HEK293 (cell line): Measurements from ENCODE around the gene ARHGAP4.

ENCODE experiments used
- CTCF ChIA-PET: fragments of 350-600 bp; formaldehyde crosslinking; extraction: SDS; loops from one replicate; lab custom pipeline; 2021; ENCODE audit warnings: antibody characterized with exemption; lab: Yijun Ruan, JAX
- POLR2A ChIA-PET: fragments of 300-600 bp; formaldehyde crosslinking; extraction: SDS; loops from one replicate; lab custom pipeline; 2020; ENCODE audit warnings: antibody characterized with exemption, inconsistent platforms; lab: Yijun Ruan, JAX
- H3K27ac ChIP-seq: fragments of 200-500 bp; sonication (Bioruptor generic); 2 replicates; pipeline ENCODE4 v1.5.1; 2014; ENCODE audit warnings: low read depth, low read length, control low read depth, inconsistent platforms; ENCODE audit errors: extremely low read depth
- H3K36me3 ChIP-seq, 2 experiments: fragments of 200-500 bp in 1 of 2; sonication (Bioruptor generic) in 1 of 2; 1 replicate in 1 of 2; 2 replicates in 1 of 2; pipeline ENCODE4 v1.5.1; 2014 to 2017; ENCODE audit warnings: inconsistent platforms in 2 of 2, low read length in 2 of 2; ENCODE audit not compliant: control insufficient read depth in 2 of 2, insufficient read depth in 1 of 2
- H3K4me1 ChIP-seq: fragments of 200-500 bp; sonication (Bioruptor generic); 2 replicates; pipeline ENCODE4 v1.5.1; 2014; ENCODE audit warnings: mild to moderate bottlenecking, low read length, inconsistent platforms; ENCODE audit not compliant: control insufficient read depth, insufficient read depth
- H3K4me3 ChIP-seq: 2 replicates; pipeline ENCODE4 v1.5.1; 2011; ENCODE audit warnings: low read depth, mild to moderate bottlenecking, control low read depth, low read length, moderate library complexity
- H3K9me3 ChIP-seq: fragments of 200-500 bp; sonication (Bioruptor generic); 2 replicates; pipeline ENCODE4 v1.5.1; 2014; ENCODE audit warnings: low read depth, low read length, inconsistent platforms; ENCODE audit not compliant: control insufficient read depth, insufficient read depth
- EGR2 ChIP-seq: fragments of 450-650 bp; formaldehyde crosslinking; IDR thresholded peaks from 2 replicates; pipeline ENCODE4 v1.5.1; 2016; ENCODE audit warnings: low read depth, missing biosample characterization, missing genetic modification characterization
- GLIS1 ChIP-seq: fragments of 450-650 bp; formaldehyde crosslinking; IDR thresholded peaks from 2 replicates; pipeline ENCODE4 v1.5.1; 2016; ENCODE audit warnings: missing biosample characterization, missing genetic modification characterization
- GLIS2 ChIP-seq: fragments of 450-650 bp; formaldehyde crosslinking; IDR thresholded peaks from 2 replicates; pipeline ENCODE4 v1.5.1; 2016; ENCODE audit warnings: missing biosample characterization, missing genetic modification characterization
- KLF1 ChIP-seq: fragments of 450-650 bp; formaldehyde crosslinking; IDR thresholded peaks from 2 replicates; pipeline ENCODE4 v1.5.1; 2016; ENCODE audit warnings: missing biosample characterization, missing genetic modification characterization
- KLF7 ChIP-seq: fragments of 450-650 bp; formaldehyde crosslinking; IDR thresholded peaks from 2 replicates; pipeline ENCODE4 v1.5.1; 2016; ENCODE audit warnings: missing biosample characterization, missing genetic modification characterization, borderline replicate concordance
- KLF8 ChIP-seq: fragments of 450-650 bp; formaldehyde crosslinking; IDR thresholded peaks from 2 replicates; pipeline ENCODE4 v1.5.1; 2016; ENCODE audit warnings: missing biosample characterization, missing genetic modification characterization
- KLF9 ChIP-seq: fragments of 450-650 bp; formaldehyde crosslinking; IDR thresholded peaks from 2 replicates; pipeline ENCODE4 v1.5.1; 2016; ENCODE audit warnings: missing biosample characterization, missing genetic modification characterization, low read depth
- MYNN ChIP-seq: fragments of 450-650 bp; formaldehyde crosslinking; IDR thresholded peaks from 2 replicates; pipeline ENCODE4 v1.5.1; 2016; ENCODE audit warnings: missing biosample characterization, missing genetic modification characterization, borderline replicate concordance
- PRDM1 ChIP-seq: fragments of 450-650 bp; formaldehyde crosslinking; IDR thresholded peaks from 2 replicates; pipeline ENCODE4; 2016; ENCODE audit warnings: missing biosample characterization, missing genetic modification characterization
- SP3 ChIP-seq: fragments of 450-650 bp; formaldehyde crosslinking; IDR thresholded peaks from 2 replicates; pipeline ENCODE4 v1.5.1; 2016; ENCODE audit warnings: missing biosample characterization, missing genetic modification characterization
- ZBTB10 ChIP-seq: fragments of 450-650 bp; formaldehyde crosslinking; IDR thresholded peaks from 2 replicates; pipeline ENCODE4 v1.5.1; 2016; ENCODE audit warnings: missing biosample characterization, missing genetic modification characterization
- ZBTB17 ChIP-seq: fragments of 450-650 bp; formaldehyde crosslinking; IDR thresholded peaks from 2 replicates; pipeline ENCODE4 v1.5.1; 2016; ENCODE audit warnings: missing biosample characterization, missing genetic modification characterization
- ZBTB26 ChIP-seq: fragments of 450-650 bp; formaldehyde crosslinking; optimal IDR thresholded peaks from 2 replicates; pipeline ENCODE3; 2016; ENCODE audit warnings: missing biosample characterization, mild to moderate bottlenecking, missing genetic modification characterization
- ZBTB8A ChIP-seq: fragments of 450-650 bp; formaldehyde crosslinking; IDR thresholded peaks from 2 replicates; pipeline ENCODE4 v1.5.1; 2016; ENCODE audit warnings: missing biosample characterization, missing genetic modification characterization
- ZFHX2 ChIP-seq: fragments of 450-650 bp; formaldehyde crosslinking; conservative IDR thresholded peaks from 2 replicates; pipeline ENCODE4 v1.5.1; 2016; ENCODE audit warnings: missing biosample characterization, missing genetic modification characterization
- ZFP37 ChIP-seq: fragments of 450-650 bp; formaldehyde crosslinking; IDR thresholded peaks from 2 replicates; pipeline ENCODE4 v1.5.1; 2016; ENCODE audit warnings: missing biosample characterization, missing genetic modification characterization
- ZIC2 ChIP-seq: fragments of 450-650 bp; formaldehyde crosslinking; IDR thresholded peaks from 2 replicates; pipeline ENCODE4 v1.5.1; 2016; ENCODE audit warnings: missing biosample characterization, missing genetic modification characterization
- ZNF335 ChIP-seq: fragments of 450-650 bp; formaldehyde crosslinking; conservative IDR thresholded peaks from 2 replicates; pipeline ENCODE4 v1.5.1; 2016; ENCODE audit warnings: missing biosample characterization, missing genetic modification characterization
- ZNF37A ChIP-seq: fragments of 450-650 bp; IDR thresholded peaks from 2 replicates; pipeline ENCODE4 v1.5.1; 2018; ENCODE audit warnings: missing biosample characterization, missing genetic modification characterization
- ZNF555 ChIP-seq: fragments of 450-650 bp; formaldehyde crosslinking; conservative IDR thresholded peaks from 2 replicates; pipeline ENCODE4 v1.5.1; 2017; ENCODE audit warnings: missing biosample characterization, mild to moderate bottlenecking, missing genetic modification characterization, inconsistent platforms
- ZNF558 ChIP-seq: fragments of 450-650 bp; formaldehyde crosslinking; IDR thresholded peaks from 2 replicates; pipeline ENCODE4 v1.5.1; 2016; ENCODE audit warnings: missing biosample characterization, missing genetic modification characterization
- ZNF621 ChIP-seq: fragments of 450-650 bp; formaldehyde crosslinking; IDR thresholded peaks from 2 replicates; pipeline ENCODE4 v1.5.1; 2017; ENCODE audit warnings: missing biosample characterization, missing genetic modification characterization
- ZNF785 ChIP-seq: fragments of 450-650 bp; formaldehyde crosslinking; IDR thresholded peaks from 2 replicates; pipeline ENCODE4 v1.5.1; 2016; ENCODE audit warnings: missing biosample characterization, missing genetic modification characterization
- TF ChIP-seq, protein P1 (sequence below): fragments of 450-650 bp; formaldehyde crosslinking; IDR thresholded peaks from 2 replicates; pipeline ENCODE4 v1.5.1; 2017; ENCODE audit warnings: missing biosample characterization, missing genetic modification characterization
- TF ChIP-seq, protein P2 (sequence below): fragments of 450-650 bp; formaldehyde crosslinking; IDR thresholded peaks from 2 replicates; pipeline ENCODE4 v1.5.0; 2017; ENCODE audit warnings: missing biosample characterization, missing genetic modification characterization, borderline replicate concordance

The ARHGAP4 gene

DNA sequence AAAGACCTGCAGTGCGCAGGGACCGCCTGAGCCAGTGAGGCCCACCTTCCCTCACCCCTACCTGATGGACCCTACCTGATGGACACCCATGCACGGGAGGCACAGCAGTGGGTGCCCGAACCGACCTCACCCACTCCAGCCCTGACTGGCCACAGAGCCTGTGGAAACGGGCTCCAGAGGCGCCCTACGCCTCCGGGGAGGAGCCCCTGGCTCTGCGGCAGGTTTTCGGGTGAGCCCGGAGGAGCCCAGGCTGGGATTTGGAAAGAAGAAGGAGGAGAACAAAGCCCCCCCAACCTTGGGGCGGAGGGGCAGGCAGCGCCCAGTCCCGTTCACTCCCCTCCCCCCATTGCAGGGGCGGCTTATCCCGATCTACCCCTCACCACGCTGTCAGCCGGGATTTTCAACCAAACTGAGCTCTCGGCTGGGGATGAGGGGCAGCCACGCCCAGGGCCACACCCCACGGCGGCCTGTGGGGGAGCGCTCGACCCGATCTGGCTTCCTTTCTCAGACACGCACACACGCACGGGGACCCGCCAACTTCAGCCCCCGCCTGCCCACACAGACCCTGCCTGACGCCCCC is 40.8 kb downstream of the ARHGAP4 start:
- POLR2A ChIA-PET, result no interaction called here
- peak; percentile 69 for TF ChIP-seq GLIS1 (tag by site-specific recombination)
- peak; percentile 33; the same call in 1 of the 2 replicates for TF ChIP-seq ZBTB8A (tag by site-specific recombination)
- peak; percentile 68; the same call in 1 of the 2 replicates for TF ChIP-seq ZFHX2 (tag by site-specific recombination)
- TF ChIP-seq ZNF621, result no peak
- peak; percentile 39 for TF ChIP-seq ZBTB26
- TF ChIP-seq KLF1, result peak; percentile 99
- no peak for TF ChIP-seq MYNN (tag by site-specific recombination)
- TF ChIP-seq, protein P1, sequence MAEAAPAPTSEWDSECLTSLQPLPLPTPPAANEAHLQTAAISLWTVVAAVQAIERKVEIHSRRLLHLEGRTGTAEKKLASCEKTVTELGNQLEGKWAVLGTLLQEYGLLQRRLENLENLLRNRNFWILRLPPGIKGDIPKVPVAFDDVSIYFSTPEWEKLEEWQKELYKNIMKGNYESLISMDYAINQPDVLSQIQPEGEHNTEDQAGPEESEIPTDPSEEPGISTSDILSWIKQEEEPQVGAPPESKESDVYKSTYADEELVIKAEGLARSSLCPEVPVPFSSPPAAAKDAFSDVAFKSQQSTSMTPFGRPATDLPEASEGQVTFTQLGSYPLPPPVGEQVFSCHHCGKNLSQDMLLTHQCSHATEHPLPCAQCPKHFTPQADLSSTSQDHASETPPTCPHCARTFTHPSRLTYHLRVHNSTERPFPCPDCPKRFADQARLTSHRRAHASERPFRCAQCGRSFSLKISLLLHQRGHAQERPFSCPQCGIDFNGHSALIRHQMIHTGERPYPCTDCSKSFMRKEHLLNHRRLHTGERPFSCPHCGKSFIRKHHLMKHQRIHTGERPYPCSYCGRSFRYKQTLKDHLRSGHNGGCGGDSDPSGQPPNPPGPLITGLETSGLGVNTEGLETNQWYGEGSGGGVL (tag by site-specific recombination), result peak; percentile 43; the same call in 1 of the 2 replicates
- 0 out of 2 replicates have a peak, but pooled peaks have one; percentile 31 for TF ChIP-seq ZBTB10
- peak; percentile 91; the same call in 1 of the 2 replicates for TF ChIP-seq KLF7
- no peak for TF ChIP-seq ZNF785 (tag by site-specific recombination)
- TF ChIP-seq GLIS2 (tag by site-specific recombination), result peak; percentile 80
- no peak for TF ChIP-seq ZNF558 (tag by site-specific recombination)
- peak; percentile 16; the same call in 1 of the 2 replicates for TF ChIP-seq ZIC2 (tag by site-specific recombination)
- TF ChIP-seq EGR2, result peak; percentile 57
- peak; percentile 68 for TF ChIP-seq ZBTB17
- no peak for TF ChIP-seq ZFP37
- TF ChIP-seq PRDM1 (tag by site-specific recombination), result no peak
- peak; percentile 43; the same call in 1 of the 2 replicates for TF ChIP-seq SP3
- no peak for TF ChIP-seq ZNF555 (tag by site-specific recombination)
- no peak for TF ChIP-seq ZNF37A (tag by site-specific recombination)
- 0 out of 2 replicates have a peak, but pooled peaks have one; percentile 17 for TF ChIP-seq ZNF335
- TF ChIP-seq, protein P2, sequence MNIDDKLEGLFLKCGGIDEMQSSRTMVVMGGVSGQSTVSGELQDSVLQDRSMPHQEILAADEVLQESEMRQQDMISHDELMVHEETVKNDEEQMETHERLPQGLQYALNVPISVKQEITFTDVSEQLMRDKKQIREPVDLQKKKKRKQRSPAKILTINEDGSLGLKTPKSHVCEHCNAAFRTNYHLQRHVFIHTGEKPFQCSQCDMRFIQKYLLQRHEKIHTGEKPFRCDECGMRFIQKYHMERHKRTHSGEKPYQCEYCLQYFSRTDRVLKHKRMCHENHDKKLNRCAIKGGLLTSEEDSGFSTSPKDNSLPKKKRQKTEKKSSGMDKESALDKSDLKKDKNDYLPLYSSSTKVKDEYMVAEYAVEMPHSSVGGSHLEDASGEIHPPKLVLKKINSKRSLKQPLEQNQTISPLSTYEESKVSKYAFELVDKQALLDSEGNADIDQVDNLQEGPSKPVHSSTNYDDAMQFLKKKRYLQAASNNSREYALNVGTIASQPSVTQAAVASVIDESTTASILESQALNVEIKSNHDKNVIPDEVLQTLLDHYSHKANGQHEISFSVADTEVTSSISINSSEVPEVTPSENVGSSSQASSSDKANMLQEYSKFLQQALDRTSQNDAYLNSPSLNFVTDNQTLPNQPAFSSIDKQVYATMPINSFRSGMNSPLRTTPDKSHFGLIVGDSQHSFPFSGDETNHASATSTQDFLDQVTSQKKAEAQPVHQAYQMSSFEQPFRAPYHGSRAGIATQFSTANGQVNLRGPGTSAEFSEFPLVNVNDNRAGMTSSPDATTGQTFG (tag by site-specific recombination), result no peak
- peak; percentile 92 for TF ChIP-seq KLF9 (tag by site-specific recombination)
- peak; percentile 82 for TF ChIP-seq KLF8 (tag by site-specific recombination)
- no peak overlapping the region for H3K27ac ChIP-seq
- H3K4me1 ChIP-seq, result no peaks in the 10 kb centered on the region
- H3K4me3 ChIP-seq, result peak overlapping the region; percentile 8
- no peaks in the 10 kb centered on the region for H3K36me3 ChIP-seq
- no peaks in the 10 kb centered on the region for H3K9me3 ChIP-seq
- CTCF ChIA-PET, result interaction anchor here (0.5 to 1.0 kb wide), 2 partner anchors 64 to 436 kb away, joined by 4 to 6 read pairs; no protein-coding TSS in a partner anchor
